ENCODE data around the gene ZBTB20.

ZBTB20 gene

GRCh38 chr3:115139072-115139471, 8.0 kb downstream of the ZBTB20 start:
- H3K9ac ChIP-seq (ENCODE audit: low read length), result no peak overlapping the region
- no peak for TF ChIP-seq EZH2phosphoT487 (conservative IDR thresholded peaks at IDR 0.05; ENCODE audit: low read length)
- no peak for TF ChIP-seq CTCF (IDR thresholded peaks at IDR 0.05; ENCODE audit: insufficient read depth, low read length, poor library complexity, severe bottlenecking)
- no peaks in the 10 kb centered on the region for H3K27me3 ChIP-seq (ENCODE audit: low read length)

GRCh38 chr3:115134648-115135347, 12.3 kb downstream of the ZBTB20 start:
- Histone ChIP-seq H3K9ac (ENCODE audit: low read length) (no peak overlapping the region), H3K9me2 (replicated peaks; ENCODE audit: insufficient read depth, low read length) (no peaks in the 10 kb centered on the region), H3K79me2 (ENCODE audit: insufficient read depth, low read length) (no peaks in the 10 kb centered on the region), H4K20me1 (ENCODE audit: low read depth, low read length) (peaks cover 5% of the 10 kb centered on the region; the same call in 1 of the 2 replicates), H2AFZ (ENCODE audit: low read depth, low read length, severe bottlenecking) (no peak overlapping the region), H3F3A (ENCODE audit: insufficient read depth) (0 out of 2 replicates have a peak, but pooled peaks cover 3% of the 10 kb centered on the region), H3K9me3 (ENCODE audit: insufficient read depth, low read length) (no peaks in the 10 kb centered on the region), H3K36me3 (ENCODE audit: low read length) (no peaks in the 10 kb centered on the region), H3K4me3 (ENCODE audit: insufficient read depth, low read length, poor library complexity, severe bottlenecking) (no peak overlapping the region), H3K27ac (ENCODE audit: low read depth, low read length) (no peak overlapping the region), H3K27me3 (ENCODE audit: low read length) (no peaks in the 10 kb centered on the region), H3K4me2 (ENCODE audit: low read depth, low read length, poor library complexity, severe bottlenecking) (no peak overlapping the region)
- TF ChIP-seq CTCF (IDR thresholded peaks at IDR 0.05; ENCODE audit: insufficient read depth, low read length, poor library complexity, severe bottlenecking) (no peak), EZH2phosphoT487 (conservative IDR thresholded peaks at IDR 0.05; ENCODE audit: low read length) (no peak)

More at GRCh38 chr3:115139072-115139471, 8.0 kb downstream of the ZBTB20 start:
- Histone ChIP-seq H3K79me2 (ENCODE audit: insufficient read depth, low read length) (no peaks in the 10 kb centered on the region), H4K20me1 (ENCODE audit: low read depth, low read length) (peaks cover 5% of the 10 kb centered on the region; the same call in 1 of the 2 replicates), H3K4me3 (ENCODE audit: insufficient read depth, low read length, poor library complexity, severe bottlenecking) (no peak overlapping the region), H3K9me2 (replicated peaks; ENCODE audit: insufficient read depth, low read length) (no peaks in the 10 kb centered on the region), H2AFZ (ENCODE audit: low read depth, low read length, severe bottlenecking) (no peak overlapping the region), H3K36me3 (ENCODE audit: low read length) (no peaks in the 10 kb centered on the region), H3K27ac (ENCODE audit: low read depth, low read length) (no peak overlapping the region), H3K4me2 (ENCODE audit: low read depth, low read length, poor library complexity, severe bottlenecking) (no peak overlapping the region), H3F3A (ENCODE audit: insufficient read depth) (no peaks in the 10 kb centered on the region), H3K9me3 (ENCODE audit: insufficient read depth, low read length) (no peaks in the 10 kb centered on the region)

GRCh38 chr3:115127208-115127607, 19.9 kb downstream of the ZBTB20 start:
- no peaks in the 10 kb centered on the region for H4K20me1 ChIP-seq (ENCODE audit: low read depth, low read length)
- no peak overlapping the region for H3K4me3 ChIP-seq (ENCODE audit: insufficient read depth, low read length, poor library complexity, severe bottlenecking)
- H3K27me3 ChIP-seq (ENCODE audit: low read length), result no peaks in the 10 kb centered on the region
- H2AFZ ChIP-seq (ENCODE audit: low read depth, low read length, severe bottlenecking), result no peak overlapping the region
- H3K36me3 ChIP-seq (ENCODE audit: low read length), result no peaks in the 10 kb centered on the region
- no peaks in the 10 kb centered on the region for H3K9me3 ChIP-seq (ENCODE audit: insufficient read depth, low read length)
- no peak overlapping the region for H3K9ac ChIP-seq (ENCODE audit: low read length)
- TF ChIP-seq EZH2phosphoT487 (conservative IDR thresholded peaks at IDR 0.05; ENCODE audit: low read length) (no peak), CTCF (IDR thresholded peaks at IDR 0.05; ENCODE audit: insufficient read depth, low read length, poor library complexity, severe bottlenecking) (no peak)
- H3K27ac ChIP-seq (ENCODE audit: low read depth, low read length), result no peak overlapping the region
- no peaks in the 10 kb centered on the region for H3K79me2 ChIP-seq (ENCODE audit: insufficient read depth, low read length)
- 0 out of 2 replicates have a peak, but pooled peaks cover 3% of the 10 kb centered on the region for H3F3A ChIP-seq (ENCODE audit: insufficient read depth)
- H3K4me2 ChIP-seq (ENCODE audit: low read depth, low read length, poor library complexity, severe bottlenecking), result no peak overlapping the region
- H3K9me2 ChIP-seq (replicated peaks; ENCODE audit: insufficient read depth, low read length), result no peaks in the 10 kb centered on the region

Data from SU-DHL-6 (cell line).